OCI-LY3 (cell line): ENCODE measurements around the gene USP22.
"Not testable (repeated sequence)": the region's sequence is repeated elsewhere in the genome, so short reads cannot be mapped to it uniquely, and the experiment has no call there.

Source experiments
- CTCF ChIP-seq: fragments of 200-600, 300-600 bp; sonication (generic); IDR thresholded peaks from 2 replicates; pipeline ENCODE4 v1.5.1; 2014; ENCODE audit warnings: antibody characterized with exemption, low read length, low read depth
- EZH2phosphoT487 ChIP-seq: fragments of 200-600 bp; shearing (Covaris generic); IDR thresholded peaks from 2 replicates; pipeline ENCODE4 v1.6.1; 2018; ENCODE audit warnings: antibody characterized with exemption, mixed run types, low read depth

- TF ChIP-seq CTCF, EZH2phosphoT487: not testable (repeated sequence)
Observed at GRCh38 chr17:20979007-20979791, 63.6 kb downstream of the USP22 start.
